ENCODE data around the gene EIF3L.

Gene EIF3L

GRCh38 chr22:37842015-37842793 lies 7.0 kb upstream of the EIF3L start:
- Histone ChIP-seq H3K79me1 (ENCODE audit: low read length) (peaks cover 5% of the 10 kb centered on the region), H2BK120ac (ENCODE audit: insufficient read depth, low read length, poor library complexity) (no peak overlapping the region), H4K12ac (ENCODE audit: low read depth, low read length) (no peak overlapping the region), H3K4ac (ENCODE audit: low read depth, low read length) (no peak overlapping the region), H3K79me2 (ENCODE audit: control insufficient read depth, insufficient read depth, low read length, poor library complexity) (peaks cover 6% of the 10 kb centered on the region), H3K27me3 (ENCODE audit: insufficient read depth, low read length) (no peaks in the 10 kb centered on the region), H3K9ac (ENCODE audit: low read length) (no peak overlapping the region), H3K4me1 (ENCODE audit: control insufficient read depth in 1 of 2, insufficient read depth in 2 of 2, low read length in 2 of 2) (peaks cover 0 to 4% of the 10 kb centered on the region in 2 experiments), H3K14ac (ENCODE audit: low read length) (no peak overlapping the region), H2BK12ac (ENCODE audit: low read length) (no peak overlapping the region), H2BK5ac (ENCODE audit: low read depth, low read length, poor library complexity) (no peak overlapping the region), H3K4me2 (ENCODE audit: low read length) (no peak overlapping the region), H3K18ac (ENCODE audit: low read length) (no peak overlapping the region), H3K9me3 (ENCODE audit: insufficient read depth, low read depth, low read length) (no peaks in the 10 kb centered on the region), H4K91ac (ENCODE audit: low read depth, low read length) (no peak overlapping the region), H2AK5ac (ENCODE audit: low read length) (no peak overlapping the region), H3K23ac (ENCODE audit: low read length) (no peak overlapping the region), H3K27ac (ENCODE audit: low read depth, low read length) (no peak overlapping the region), H4K8ac (ENCODE audit: low read depth, low read length) (no peak overlapping the region), H2AFZ (ENCODE audit: insufficient read depth, low read length, poor library complexity) (peak overlapping the region; percentile 55), H3K4me3 (ENCODE audit: low read depth, low read length) (no peak overlapping the region), H3K36me3 (ENCODE audit: control insufficient read depth in 1 of 2, insufficient read depth in 2 of 2, low read length in 2 of 2) (peaks cover 14 to 20% of the 10 kb centered on the region in 2 experiments)
- no peak for DNase-seq
- WGBS (ENCODE audit: extremely low coverage, insufficient coverage, insufficient read length) = no CpG with 5 or more reads among the region's 10 CpGs

DNA sequence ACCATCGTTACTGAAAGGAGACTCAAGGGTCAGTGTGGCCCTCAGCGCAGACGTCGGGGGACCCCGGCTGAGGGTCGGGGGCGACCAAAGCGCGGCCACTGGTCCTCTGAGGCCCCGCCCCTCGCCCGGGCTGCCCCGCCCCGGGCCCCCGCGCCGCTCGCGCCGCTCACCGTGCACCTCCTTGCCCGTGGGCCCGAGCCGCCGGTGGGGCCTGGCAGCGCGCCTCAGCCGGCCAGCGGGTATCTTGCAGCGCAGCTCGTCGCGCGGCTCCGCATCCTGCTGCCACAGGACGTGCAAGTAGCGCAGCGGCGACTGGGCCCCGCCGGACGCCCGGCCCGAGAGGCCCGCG lies 5.5 kb upstream of the EIF3L start:
- Histone ChIP-seq H3K9ac (ENCODE audit: low read length) (peak overlapping the region; percentile 85), H2AFZ (ENCODE audit: insufficient read depth, low read length, poor library complexity) (peak overlapping the region; percentile 95), H3K79me1 (ENCODE audit: low read length) (peaks cover 7% of the 10 kb centered on the region), H2BK120ac (ENCODE audit: insufficient read depth, low read length, poor library complexity) (peak overlapping the region; percentile 64), H3K14ac (ENCODE audit: low read length) (peak overlapping the region; percentile 91), H3K27ac (ENCODE audit: low read depth, low read length) (peak overlapping the region; percentile 92), H3K79me2 (ENCODE audit: control insufficient read depth, insufficient read depth, low read length, poor library complexity) (peaks cover 6% of the 10 kb centered on the region), H4K91ac (ENCODE audit: low read depth, low read length) (peak overlapping the region; percentile 82), H3K9me3 (ENCODE audit: insufficient read depth, low read depth, low read length) (peaks cover 1% of the 10 kb centered on the region), H3K4me1 (ENCODE audit: control insufficient read depth in 1 of 2, insufficient read depth in 2 of 2, low read length in 2 of 2) (peaks cover 7 to 9% of the 10 kb centered on the region in 2 experiments), H3K27me3 (ENCODE audit: insufficient read depth, low read length) (no peaks in the 10 kb centered on the region), H3K4me2 (ENCODE audit: low read length) (peak overlapping the region; percentile 94), H3K4me3 (ENCODE audit: low read depth, low read length) (peak overlapping the region; percentile 100), H2BK5ac (ENCODE audit: low read depth, low read length, poor library complexity) (peak overlapping the region; percentile 95), H2AK5ac (ENCODE audit: low read length) (no peak overlapping the region), H3K36me3 (ENCODE audit: control insufficient read depth in 1 of 2, insufficient read depth in 2 of 2, low read length in 2 of 2) (peaks cover 10% of the 10 kb centered on the region in 2 experiments), H2BK12ac (ENCODE audit: low read length) (no peak overlapping the region), H3K18ac (ENCODE audit: low read length) (peak overlapping the region; percentile 72), H4K12ac (ENCODE audit: low read depth, low read length) (peak overlapping the region; percentile 93), H4K8ac (ENCODE audit: low read depth, low read length) (peak overlapping the region; percentile 81), H3K4ac (ENCODE audit: low read depth, low read length) (peak overlapping the region; percentile 64), H3K23ac (ENCODE audit: low read length) (no peak overlapping the region)
- WGBS (ENCODE audit: extremely low coverage, insufficient coverage, insufficient read length) = no CpG with 5 or more reads among the region's 46 CpGs
- no peak for DNase-seq

DNA sequence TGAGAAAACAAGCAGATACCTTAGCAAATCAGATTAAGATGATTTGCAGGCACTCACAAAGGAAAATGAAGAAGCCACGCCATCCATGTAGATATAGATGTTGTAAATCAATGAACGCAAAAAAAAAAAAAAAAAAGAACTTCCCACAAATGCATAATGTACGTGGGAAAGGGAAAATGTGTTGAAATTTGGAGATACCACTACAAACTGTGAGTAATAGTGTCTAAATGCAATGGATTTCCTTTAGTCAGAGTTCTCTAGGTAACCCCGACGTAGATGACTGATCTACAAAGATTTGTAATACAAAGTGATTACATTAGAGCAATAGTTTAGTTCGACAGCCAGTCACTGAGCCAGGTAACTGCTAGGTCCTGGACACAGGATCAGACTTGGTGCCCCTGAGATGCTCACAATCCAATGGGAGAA lies 4.3 kb upstream of the EIF3L start:
- Histone ChIP-seq H3K79me1 (ENCODE audit: low read length) (peaks cover 14% of the 10 kb centered on the region), H3K9ac (ENCODE audit: low read length) (no peak overlapping the region), H3K14ac (ENCODE audit: low read length) (no peak overlapping the region), H2AFZ (ENCODE audit: insufficient read depth, low read length, poor library complexity) (no peak overlapping the region), H3K9me3 (ENCODE audit: insufficient read depth, low read depth, low read length) (peaks cover 1% of the 10 kb centered on the region), H3K4ac (ENCODE audit: low read depth, low read length) (no peak overlapping the region), H3K36me3 (ENCODE audit: control insufficient read depth in 1 of 2, insufficient read depth in 2 of 2, low read length in 2 of 2) (peaks cover 2 to 3% of the 10 kb centered on the region in 2 experiments), H3K79me2 (ENCODE audit: control insufficient read depth, insufficient read depth, low read length, poor library complexity) (peaks cover 13% of the 10 kb centered on the region), H2BK12ac (ENCODE audit: low read length) (no peak overlapping the region), H4K12ac (ENCODE audit: low read depth, low read length) (no peak overlapping the region), H3K27me3 (ENCODE audit: insufficient read depth, low read length) (no peaks in the 10 kb centered on the region), H3K23ac (ENCODE audit: low read length) (no peak overlapping the region), H2BK120ac (ENCODE audit: insufficient read depth, low read length, poor library complexity) (no peak overlapping the region), H3K4me1 (ENCODE audit: control insufficient read depth in 1 of 2, insufficient read depth in 2 of 2, low read length in 2 of 2) (peaks cover 9% of the 10 kb centered on the region in 2 experiments), H2BK5ac (ENCODE audit: low read depth, low read length, poor library complexity) (no peak overlapping the region), H2AK5ac (ENCODE audit: low read length) (no peak overlapping the region), H4K91ac (ENCODE audit: low read depth, low read length) (no peak overlapping the region), H4K8ac (ENCODE audit: low read depth, low read length) (peak overlapping the region; percentile 66), H3K27ac (ENCODE audit: low read depth, low read length) (peak overlapping the region; percentile 35), H3K18ac (ENCODE audit: low read length) (no peak overlapping the region), H3K4me3 (ENCODE audit: low read depth, low read length) (peak overlapping the region; percentile 23), H3K4me2 (ENCODE audit: low read length) (peak overlapping the region; percentile 43)
- no CpG with 5 or more reads among the region's 6 CpGs for WGBS (ENCODE audit: extremely low coverage, insufficient coverage, insufficient read length)
- DNase-seq = peak in 1 of 2 donors; percentile 58

DNA sequence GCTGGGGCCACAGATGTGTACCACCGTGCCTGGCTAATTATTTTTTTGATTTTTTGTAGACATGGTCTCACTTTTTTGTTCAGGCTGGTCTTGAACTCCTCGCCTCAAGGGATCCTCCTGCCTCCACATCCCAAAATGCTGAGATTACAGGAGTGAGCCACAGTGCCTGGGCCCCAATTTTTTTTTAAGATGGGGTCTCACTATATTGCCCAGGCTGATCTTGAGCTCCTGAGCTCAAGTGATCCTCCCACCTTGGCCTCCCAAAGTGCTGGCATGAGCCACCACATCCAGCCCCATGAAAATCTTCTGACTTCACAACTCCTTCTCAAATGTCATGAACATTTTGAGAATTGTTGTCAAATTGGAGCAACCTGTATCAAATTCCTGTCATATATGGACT lies 2.8 kb upstream of the EIF3L start:
- WGBS (ENCODE audit: extremely low coverage, insufficient coverage, insufficient read length) = no CpG with 5 or more reads among the region's 2 CpGs
- Histone ChIP-seq H4K91ac (ENCODE audit: low read depth, low read length) (no peak overlapping the region), H2BK12ac (ENCODE audit: low read length) (no peak overlapping the region), H2AK5ac (ENCODE audit: low read length) (no peak overlapping the region), H2BK120ac (ENCODE audit: insufficient read depth, low read length, poor library complexity) (no peak overlapping the region), H3K4me3 (ENCODE audit: low read depth, low read length) (no peak overlapping the region), H3K36me3 (ENCODE audit: control insufficient read depth in 1 of 2, insufficient read depth in 2 of 2, low read length in 2 of 2) (peaks cover 4% of the 10 kb centered on the region in 2 experiments), H4K8ac (ENCODE audit: low read depth, low read length) (no peak overlapping the region), H3K18ac (ENCODE audit: low read length) (no peak overlapping the region), H3K27ac (ENCODE audit: low read depth, low read length) (no peak overlapping the region), H3K9ac (ENCODE audit: low read length) (no peak overlapping the region), H3K9me3 (ENCODE audit: insufficient read depth, low read depth, low read length) (peaks cover 1% of the 10 kb centered on the region), H3K4me1 (ENCODE audit: control insufficient read depth in 1 of 2, insufficient read depth in 2 of 2, low read length in 2 of 2) (peaks cover 9 to 10% of the 10 kb centered on the region in 2 experiments), H3K23ac (ENCODE audit: low read length) (no peak overlapping the region), H3K79me2 (ENCODE audit: control insufficient read depth, insufficient read depth, low read length, poor library complexity) (peaks cover 13% of the 10 kb centered on the region), H3K4ac (ENCODE audit: low read depth, low read length) (no peak overlapping the region), H2BK5ac (ENCODE audit: low read depth, low read length, poor library complexity) (no peak overlapping the region), H3K14ac (ENCODE audit: low read length) (no peak overlapping the region), H2AFZ (ENCODE audit: insufficient read depth, low read length, poor library complexity) (no peak overlapping the region), H3K79me1 (ENCODE audit: low read length) (peaks cover 14% of the 10 kb centered on the region), H3K27me3 (ENCODE audit: insufficient read depth, low read length) (no peaks in the 10 kb centered on the region), H4K12ac (ENCODE audit: low read depth, low read length) (no peak overlapping the region), H3K4me2 (ENCODE audit: low read length) (no peak overlapping the region)
- no peak for DNase-seq

Measured in trophoblast cell (in vitro differentiated cells and primary cell).